ENCODE data around the gene MEF2A.

GRCh38 chr15:99673111-99673510 lies 107.3 kb downstream of the MEF2A start:
- no peak for TF ChIP-seq CTCF (IDR thresholded peaks at IDR 0.05)
- no peak for TF ChIP-seq POLR2AphosphoS5 (IDR thresholded peaks at IDR 0.05)
- no peak for TF ChIP-seq POLR2A (IDR thresholded peaks at IDR 0.05)

Data from breast epithelium (tissue), 3 donors.